Brain microvascular endothelial cell (primary cell): ENCODE results near the gene TAF5L.
"Not testable (repeated sequence)": the region's sequence is repeated elsewhere in the genome, so short reads cannot be mapped to it uniquely, and the experiment has no call there.

Source experiments
- DNase-seq: peaks from one replicate; pipeline ENCODE4 v3.0.0-alpha.2; 2020
- H3K27ac ChIP-seq: fragments of 250-450 bp; sonication (Bioruptor Pico); 2 replicates; pipeline ENCODE4 v1.5.1; 2020; ENCODE audit warnings: mild to moderate bottlenecking, moderate library complexity
- H3K27me3 ChIP-seq: fragments of 250-450 bp; sonication (Bioruptor Pico); replicated peaks from 2 replicates; pipeline ENCODE4 v1.5.1; 2020; ENCODE audit warnings: mild to moderate bottlenecking
- H3K36me3 ChIP-seq: fragments of 250-450 bp; sonication (Bioruptor Pico); replicated peaks from 2 replicates; pipeline ENCODE4 v1.5.1; 2020; ENCODE audit warnings: mild to moderate bottlenecking
- H3K4me3 ChIP-seq: 2 replicates; pipeline ENCODE4 v1.5.1; 2011; ENCODE audit warnings: low read depth, mild to moderate bottlenecking, control low read depth, low read length, moderate library complexity
- CTCF ChIP-seq: IDR thresholded peaks from 2 replicates; pipeline ENCODE4 v1.5.1; 2011; ENCODE audit warnings: low read depth, mild to moderate bottlenecking, moderate library complexity, low read length, control low read depth, inconsistent platforms; ENCODE audit errors: missing control alignments
- in situ Hi-C: cut with HindIII; loops from 2 replicates; pipeline ENCODE4 v1.10.0; 2017; ENCODE audit warnings: low sequenced_read_pairs, low pct_ligation_motif_present

TAF5L gene

DNA sequence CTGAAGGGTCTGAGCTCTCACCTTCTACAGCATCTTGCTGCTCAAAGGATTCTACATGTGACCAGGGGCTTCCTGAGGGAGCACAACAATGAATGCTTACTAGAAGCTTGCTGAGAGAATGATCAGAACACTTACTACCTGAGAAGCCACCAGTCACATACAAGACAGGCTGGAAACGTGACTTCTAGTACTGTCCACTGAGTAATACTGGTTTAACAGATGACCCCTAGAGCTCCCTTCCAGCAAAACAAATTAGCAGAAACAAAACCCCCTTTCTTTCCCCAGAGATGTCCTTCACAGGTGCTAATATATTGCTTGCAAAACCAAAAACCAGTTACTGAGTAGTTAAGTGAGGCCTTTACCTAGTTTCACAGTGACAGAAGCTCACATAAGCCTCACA lies 2.1 kb downstream of the TAF5L start:
- DNase-seq: no peak
- H3K27me3 ChIP-seq: no peaks in the 10 kb centered on the region
- H3K36me3 ChIP-seq: no peaks in the 10 kb centered on the region
- TF ChIP-seq CTCF: no peak
- H3K4me3 ChIP-seq: no peak overlapping the region
- no peak overlapping the region for H3K27ac ChIP-seq
- in situ Hi-C loops: no loop called here

GRCh38 chr1:229623225-229623624 lies 2.7 kb downstream of the TAF5L start:
- Histone ChIP-seq H3K27me3 (no peaks in the 10 kb centered on the region), H3K27ac (no peak overlapping the region), H3K4me3 (no peak overlapping the region), H3K36me3 (no peaks in the 10 kb centered on the region)
- DNase-seq: no peak
- in situ Hi-C loops: no loop called here
- TF ChIP-seq CTCF: no peak

GRCh38 chr1:229622641-229623120 lies 3.2 kb downstream of the TAF5L start:
- H3K27me3 ChIP-seq, in situ Hi-C loops, DNase-seq, H3K36me3 ChIP-seq, H3K27ac ChIP-seq, H3K4me3 ChIP-seq: not testable (repeated sequence)

DNA sequence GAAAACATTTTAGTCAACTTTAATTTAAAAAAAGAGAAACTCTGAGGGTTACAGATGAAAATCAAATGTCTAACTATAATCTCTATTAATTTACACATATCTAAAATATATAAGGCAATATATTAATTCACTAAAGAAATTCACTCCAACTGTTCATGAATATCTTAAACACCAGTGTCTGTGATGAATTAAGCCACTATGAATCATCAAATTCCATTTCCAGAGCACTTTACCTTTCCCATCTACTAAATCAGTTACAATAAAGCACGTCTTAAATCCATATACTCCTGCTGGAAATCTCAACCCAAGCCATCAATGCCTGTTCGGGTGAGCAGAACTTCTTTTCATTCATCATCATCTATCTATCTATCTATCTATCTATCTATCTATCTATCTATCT lies 4.3 kb downstream of the TAF5L start:
- Histone ChIP-seq H3K27me3 (no peaks in the 10 kb centered on the region), H3K4me3 (no peak overlapping the region), H3K27ac (no peak overlapping the region), H3K36me3 (no peaks in the 10 kb centered on the region)
- TF ChIP-seq CTCF: no peak
- in situ Hi-C loops: no loop called here
- DNase-seq: no peak

DNA sequence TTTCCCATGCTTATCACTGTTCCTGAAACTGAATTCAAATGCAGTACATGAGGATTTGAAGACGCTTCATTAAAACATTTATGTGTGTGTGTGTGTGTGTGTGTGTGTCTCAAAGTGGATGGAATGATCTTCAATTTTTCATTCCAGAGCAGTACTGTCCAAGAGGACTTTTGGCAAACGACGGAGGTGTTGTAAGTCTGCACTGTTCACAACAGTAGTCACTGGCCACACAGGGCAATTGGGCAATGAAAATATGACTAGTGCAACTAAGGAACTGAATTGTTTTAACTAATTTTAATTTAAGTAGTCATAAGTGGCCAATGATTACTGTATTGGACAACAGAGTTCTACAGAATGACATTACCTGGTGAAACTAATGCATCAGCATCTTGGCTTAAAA lies 5.0 kb downstream of the TAF5L start:
- DNase-seq: no peak
- in situ Hi-C loops: no loop called here
- Histone ChIP-seq H3K36me3 (no peaks in the 10 kb centered on the region), H3K27ac (no peak overlapping the region), H3K4me3 (no peak overlapping the region), H3K27me3 (no peaks in the 10 kb centered on the region)
- no peak for TF ChIP-seq CTCF

- in situ Hi-C loops: no loop called here
- Histone ChIP-seq H3K4me3 (no peak overlapping the region), H3K27me3 (no peaks in the 10 kb centered on the region), H3K36me3 (no peaks in the 10 kb centered on the region), H3K27ac (no peak overlapping the region)
- no peak for TF ChIP-seq CTCF
- no peak for DNase-seq
Measured at GRCh38 chr1:229619614-229620013, 6.3 kb downstream of the TAF5L start.
